Small intestine (tissue), 7 donors: ENCODE measurements around the gene SLC22A5. TPM values are rescaled to one million over a fixed set of nuclear protein-coding genes. Genes with fewer than 3 reads are reported as not detected.
"Not testable (repeated sequence)": the region's sequence is repeated elsewhere in the genome, so short reads cannot be mapped to it uniquely, and the experiment has no call there.

ENCODE experiments used
- DNase-seq, 2 donors: peaks; one replicate each; pipeline versions ENCODE4 v3.0.0 to v3.0.0-alpha.2; 2013
- FAIRE-seq: peaks from 2 replicates; lab custom pipeline; 2012; peaks lifted over from hg19 to GRCh38; lab: Jason Lieb, UNC
- H3K27ac ChIP-seq, 3 donors: one replicate each; pipeline ENCODE4 v1.5.1; 2013; ENCODE audit warnings: low read length in 2 of 3, mild to moderate bottlenecking in 2 of 3, control low read depth in 1 of 3, inconsistent platforms in 1 of 3, low read depth in 1 of 3, moderate library complexity in 1 of 3
- H3K27me3 ChIP-seq, 3 donors: one replicate each; pipeline ENCODE4 v1.6.1; 2013; ENCODE audit warnings: low read length in 3 of 3, inconsistent platforms in 1 of 3; ENCODE audit not compliant: control insufficient read depth in 3 of 3, insufficient read depth in 3 of 3
- H3K36me3 ChIP-seq, 3 donors: one replicate each; pipeline ENCODE4 v1.6.1; 2013; ENCODE audit warnings: low read length in 3 of 3, inconsistent platforms in 1 of 3, low read depth in 1 of 3, mild to moderate bottlenecking in 1 of 3, moderate library complexity in 1 of 3; ENCODE audit not compliant: control insufficient read depth in 3 of 3, insufficient read depth in 2 of 3
- H3K4me1 ChIP-seq, 3 donors: one replicate each; pipeline ENCODE4 v1.6.1; 2013; ENCODE audit warnings: low read length in 2 of 3, inconsistent platforms in 1 of 3, low read depth in 1 of 3, mild to moderate bottlenecking in 1 of 3, moderate library complexity in 1 of 3; ENCODE audit not compliant: control insufficient read depth in 3 of 3, insufficient read depth in 2 of 3
- H3K4me3 ChIP-seq, 3 donors: one replicate each; pipeline ENCODE4 v1.5.1; 2013; ENCODE audit warnings: low read length in 3 of 3, control low read depth in 1 of 3, inconsistent platforms in 1 of 3, low read depth in 1 of 3, mild to moderate bottlenecking in 1 of 3, moderate library complexity in 1 of 3
- H3K9me3 ChIP-seq, 2 donors: one replicate each; pipeline ENCODE4 v1.6.1; 2013; ENCODE audit warnings: low read depth in 1 of 2, low read length in 1 of 2; ENCODE audit not compliant: control insufficient read depth in 2 of 2, insufficient read depth in 1 of 2
- WGBS, 3 donors: extraction: QIAGEN DNeasy Blood & Tissue Kit; methylation state at CpG; one replicate each; pipeline ENCODE4 v1.1.7; 2013; 5-methylcytosine and 5-hydroxymethylcytosine counted together
- polyA plus RNA-seq, 4 donors: library from polyadenylated mRNA; stranded (reverse) in 3 of 4; unstranded in 1 of 4; fragments of 200-250 nt in 3 of 4; fragments of 120-200 nt in 1 of 4; gene quantifications; one replicate each; pipeline versions ENCODE4 v1.2.1 to v1.2.3, GENCODE V29; 2013
- donor health status: healthy with polysubstance abuse.
- donor health status: control.
- donor health status: control.
- donor health status: Bipolar disorder and iron deficiency.
- donor health status: healthy.

The SLC22A5 gene
- polyA plus RNA-seq, 4 donors: 9.4 to 37.8 (median 21.9) TPM

- no peak overlapping the region for H3K27ac ChIP-seq
- H3K9me3 ChIP-seq: no peaks in the 10 kb centered on the region
- H3K4me1 ChIP-seq: peaks cover 4 to 19% (median 16%) of the 10 kb centered on the region in 3 donors
- no peak overlapping the region for H3K4me3 ChIP-seq
- peaks cover 0 to 52% (median 15%) of the 10 kb centered on the region in 3 donors for H3K36me3 ChIP-seq
- H3K27me3 ChIP-seq: no peaks in the 10 kb centered on the region
- DNase-seq (no peak), FAIRE-seq (no peak)
Measured at GRCh38 chr5:132391870-132392269, 22.4 kb downstream of the SLC22A5 start.

GRCh38 chr5:132392411-132392810 lies 22.9 kb downstream of the SLC22A5 start:
- no peaks in the 10 kb centered on the region for H3K27me3 ChIP-seq
- DNase-seq (no peak), FAIRE-seq (no peak)
- peaks cover 0 to 52% (median 15%) of the 10 kb centered on the region in 3 donors for H3K36me3 ChIP-seq
- 90 to 91% (median 91%) methylated on average over 8 of the region's 8 CpGs for WGBS, 3 donors
- H3K4me3 ChIP-seq: no peak overlapping the region
- H3K4me1 ChIP-seq: peaks cover 2 to 13% (median 13%) of the 10 kb centered on the region in 3 donors
- H3K9me3 ChIP-seq: no peaks in the 10 kb centered on the region
- no peak overlapping the region for H3K27ac ChIP-seq

GRCh38 chr5:132392978-132393825 lies 23.7 kb downstream of the SLC22A5 start:
- peaks cover 0 to 52% (median 15%) of the 10 kb centered on the region in 3 donors for H3K36me3 ChIP-seq
- no peaks in the 10 kb centered on the region for H3K27me3 ChIP-seq
- 95 to 97% (median 96%) methylated on average over 6 of the region's 6 CpGs for WGBS, 3 donors
- DNase-seq (no peak), FAIRE-seq (no peak)
- H3K4me3 ChIP-seq: no peak overlapping the region
- no peak overlapping the region for H3K27ac ChIP-seq
- no peaks in the 10 kb centered on the region for H3K9me3 ChIP-seq
- H3K4me1 ChIP-seq: peaks cover 0 to 11% (median 8%) of the 10 kb centered on the region in 3 donors

- Histone ChIP-seq H3K36me3 (peaks cover 0 to 43% (median 12%) of the 10 kb centered on the region in 3 donors), H3K27ac (no peak overlapping the region), H3K4me3 (no peak overlapping the region), H3K9me3 (no peaks in the 10 kb centered on the region), H3K27me3 (no peaks in the 10 kb centered on the region), H3K4me1 (no peaks in the 10 kb centered on the region)
- DNase-seq (no peak), FAIRE-seq (no peak)
- WGBS, 3 donors: 66 to 82% (median 76%) methylated on average over 4 of the region's 4 CpGs
Measured at GRCh38 chr5:132394667-132395259, 25.3 kb downstream of the SLC22A5 start.

- no peaks in the 10 kb centered on the region for H3K4me1 ChIP-seq
- no peaks in the 10 kb centered on the region for H3K27me3 ChIP-seq
- no peak overlapping the region for H3K4me3 ChIP-seq
- peaks cover 0 to 27% (median 9%) of the 10 kb centered on the region in 3 donors for H3K36me3 ChIP-seq
- FAIRE-seq (no peak), DNase-seq (no peak)
- no peak overlapping the region for H3K27ac ChIP-seq
- 71 to 81% (median 78%) methylated on average over 1 of the region's 1 CpG for WGBS, 3 donors
- no peaks in the 10 kb centered on the region for H3K9me3 ChIP-seq
Measured at GRCh38 chr5:132396589-132397031, 27.1 kb downstream of the SLC22A5 start.

GRCh38 chr5:132397224-132397623 lies 27.7 kb downstream of the SLC22A5 start:
- FAIRE-seq (no peak), DNase-seq (no peak)
- Histone ChIP-seq H3K4me3 (no peak overlapping the region), H3K4me1 (no peaks in the 10 kb centered on the region), H3K9me3 (no peaks in the 10 kb centered on the region), H3K36me3 (peaks cover 0 to 24% (median 8%) of the 10 kb centered on the region in 3 donors), H3K27ac (no peak overlapping the region), H3K27me3 (no peaks in the 10 kb centered on the region)
- 90 to 95% (median 91%) methylated on average over 2 of the region's 2 CpGs for WGBS, 3 donors

- not testable (repeated sequence) for H3K4me3 ChIP-seq, DNase-seq
- WGBS, 3 donors: 80 to 87% (median 86%) methylated on average over 12 of the region's 12 CpGs
Measured at GRCh38 chr5:132397936-132398675, 28.6 kb downstream of the SLC22A5 start.

GRCh38 chr5:132404041-132404440 lies 34.5 kb downstream of the SLC22A5 start:
- H3K4me1 ChIP-seq: peaks cover 5 to 11% (median 9%) of the 10 kb centered on the region in 3 donors
- not testable (repeated sequence) for DNase-seq, H3K9me3 ChIP-seq, H3K4me3 ChIP-seq, FAIRE-seq, H3K36me3 ChIP-seq, H3K27me3 ChIP-seq, H3K27ac ChIP-seq
- 93 to 98% (median 95%) methylated on average over 2 of the region's 2 CpGs for WGBS, 3 donors

More at GRCh38 chr5:132397936-132398675, 28.6 kb downstream of the SLC22A5 start:
- H3K27ac ChIP-seq, FAIRE-seq, H3K4me1 ChIP-seq, H3K9me3 ChIP-seq, H3K27me3 ChIP-seq: not testable (repeated sequence)
- peaks cover 0 to 18% (median 5%) of the 10 kb centered on the region in 3 donors for H3K36me3 ChIP-seq
